Activated CD8-positive, alpha-beta memory T cell treated with anti-CD3 and anti-CD28 coated beads for 1 hour (primary cell): ENCODE measurements around the gene TMEM108.

Experiments
- DNase-seq, 2 donors: peaks; one replicate each; pipeline ENCODE4 v3.0.0-alpha.2; 2020; ENCODE audit warnings: low read depth in 1 of 2; ENCODE audit errors: extremely low read depth in 1 of 2

The TMEM108 gene

DNA sequence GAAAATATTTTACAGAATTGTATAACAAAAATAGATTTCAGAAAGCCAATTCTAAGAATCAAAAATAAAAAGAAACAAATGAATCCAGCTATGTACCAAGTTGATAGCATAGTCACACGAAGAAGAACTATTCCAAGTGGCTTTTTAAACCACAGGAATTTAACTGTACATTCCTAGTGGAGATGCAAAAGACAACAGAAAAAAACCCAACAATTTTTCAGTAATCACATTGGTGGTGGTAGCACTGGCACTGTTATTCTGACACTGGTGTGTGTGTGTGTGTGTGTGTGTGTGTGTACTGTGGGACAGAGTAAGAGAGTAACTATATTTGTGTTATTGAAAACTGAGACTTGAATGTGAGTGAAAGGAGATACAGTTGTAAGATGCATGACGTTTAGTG, 370.8 kb downstream of the TMEM108 start:
- DNase-seq, result no peak

DNA sequence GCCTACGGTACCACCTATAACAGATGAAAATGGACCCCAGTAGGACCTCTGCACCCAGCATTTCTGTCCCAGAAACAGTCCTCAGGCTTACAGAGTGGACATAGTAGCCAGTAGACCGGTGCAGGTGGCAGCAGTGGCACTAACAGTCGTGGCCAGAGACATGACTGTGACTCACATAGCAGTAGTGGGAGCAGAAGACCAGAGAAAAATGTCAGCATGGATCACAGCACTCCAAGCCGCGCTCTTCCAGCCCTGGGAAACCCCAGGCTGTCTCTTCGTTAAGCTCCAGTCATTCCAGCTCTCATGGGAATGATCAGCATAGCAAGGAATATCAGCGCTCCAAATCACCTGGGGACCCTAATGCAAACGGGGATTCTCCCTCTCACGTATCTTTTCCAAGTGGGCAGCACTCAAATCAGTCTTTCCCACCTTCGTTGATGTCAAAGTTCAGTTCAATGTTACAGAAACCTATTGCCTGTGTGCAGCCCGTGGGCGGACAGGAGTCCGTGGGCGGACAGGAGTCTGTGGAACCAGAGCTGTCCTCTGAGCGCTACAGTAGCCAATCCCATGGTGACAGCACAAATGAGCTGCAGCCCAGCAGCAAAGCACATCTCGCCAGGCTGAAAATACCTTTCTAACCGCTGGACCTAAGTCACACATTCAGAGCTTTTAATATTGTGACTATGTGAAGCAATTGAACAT, 372.2 kb downstream of the TMEM108 start:
- no peak for DNase-seq

DNA sequence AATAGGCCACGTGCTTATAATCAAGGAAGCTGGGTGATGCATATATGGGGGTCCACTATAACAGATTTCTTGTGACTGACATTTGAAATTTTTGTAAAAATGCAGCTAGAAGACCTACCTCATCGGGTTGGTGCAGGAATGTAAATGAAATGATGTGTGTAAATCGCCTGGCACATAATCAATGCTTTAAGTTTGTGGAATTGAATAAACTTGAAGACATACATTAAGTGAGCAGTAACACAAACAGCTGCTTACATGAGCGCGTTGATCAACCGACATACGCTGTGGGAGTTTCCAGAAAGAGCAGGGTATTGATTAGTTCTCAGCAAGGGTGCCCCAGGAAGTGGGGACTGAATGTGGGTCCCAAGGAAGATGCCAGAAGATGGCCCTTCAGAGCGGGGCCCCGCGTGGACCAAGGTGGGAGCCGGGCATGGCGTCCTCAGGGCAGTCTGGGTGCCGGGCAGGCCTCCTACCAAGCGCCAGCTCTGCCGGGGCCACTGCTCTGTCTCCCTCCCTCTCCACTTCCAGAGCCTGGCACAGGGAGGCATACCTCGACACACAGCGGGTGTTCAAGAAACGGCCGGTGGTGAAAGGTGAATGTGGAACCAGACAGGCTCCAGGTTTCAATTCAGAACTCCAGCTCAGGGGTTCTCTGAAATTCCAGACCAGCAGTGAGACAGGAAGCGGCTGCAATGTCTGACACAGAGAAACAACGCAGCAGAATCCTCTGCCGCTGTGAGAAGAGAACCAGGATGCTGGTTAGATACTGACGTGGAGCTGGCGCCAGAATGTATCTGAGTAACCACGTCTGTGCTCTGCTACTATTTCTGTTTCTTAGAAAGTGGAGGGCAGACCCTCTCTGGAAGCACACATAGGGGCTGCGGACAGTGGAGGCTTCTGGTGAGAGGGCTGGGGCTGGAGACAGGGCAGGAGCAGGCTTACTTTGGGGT, 374.3 kb downstream of the TMEM108 start:
- no peak for DNase-seq

DNA sequence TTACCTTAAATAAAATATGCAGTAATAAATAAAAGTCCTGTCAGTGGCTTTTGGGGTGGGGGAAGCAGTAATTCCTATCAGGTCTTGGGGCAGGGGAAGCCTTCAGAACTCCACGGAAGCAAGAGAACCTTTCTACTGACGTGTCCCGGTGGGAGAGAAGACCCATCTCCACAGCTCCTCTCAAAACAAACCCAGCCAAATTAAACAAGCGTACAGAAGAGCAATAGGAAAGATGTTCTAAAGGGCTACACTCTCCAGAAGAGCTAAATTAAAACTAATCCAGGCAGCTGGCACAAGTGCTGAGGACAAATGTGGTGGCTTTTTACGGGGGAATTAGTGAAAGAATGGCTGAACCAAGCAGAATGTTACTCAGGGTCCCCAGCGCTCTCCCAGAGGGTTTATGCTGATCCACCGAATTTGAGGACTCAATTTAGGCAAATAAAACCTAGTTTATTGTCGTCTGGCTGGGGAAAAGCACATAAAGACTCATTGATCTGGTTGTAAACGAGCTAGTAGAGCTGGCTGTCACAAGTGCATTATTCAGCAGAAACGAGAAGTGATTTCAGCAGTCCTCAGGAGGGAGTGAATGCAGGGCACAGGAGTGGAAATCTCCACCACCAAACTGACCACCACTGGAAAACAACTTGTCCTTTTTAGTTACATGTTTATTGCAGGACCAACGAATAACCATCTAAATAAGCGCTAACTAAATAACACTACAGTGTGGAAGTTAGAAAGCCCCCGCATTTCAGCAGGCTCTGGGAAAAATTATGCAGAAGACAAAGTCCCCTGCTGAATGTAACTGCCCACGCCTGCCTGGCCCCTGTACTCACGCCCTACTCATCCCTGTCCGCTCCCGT, 375.2 kb downstream of the TMEM108 start:
- DNase-seq, result no peak

DNA sequence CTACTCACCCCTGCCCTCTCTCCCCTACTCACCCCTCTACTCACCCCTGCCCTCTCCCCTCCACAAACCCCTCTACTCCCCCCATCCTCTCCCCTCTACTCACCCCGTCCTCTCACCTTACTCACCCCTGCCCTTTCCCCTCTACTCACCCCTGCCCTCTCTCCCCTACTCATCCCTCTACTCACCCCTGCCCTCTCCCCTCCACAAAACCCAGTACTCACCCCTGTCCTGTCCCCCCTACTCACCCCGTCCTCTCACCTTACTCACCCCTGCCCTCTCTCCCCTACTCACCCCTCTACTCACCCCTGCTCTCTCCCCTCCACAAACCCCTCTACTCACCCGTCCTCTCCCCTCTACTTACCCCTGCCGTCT, 375.8 kb downstream of the TMEM108 start:
- DNase-seq, result no peak

DNA sequence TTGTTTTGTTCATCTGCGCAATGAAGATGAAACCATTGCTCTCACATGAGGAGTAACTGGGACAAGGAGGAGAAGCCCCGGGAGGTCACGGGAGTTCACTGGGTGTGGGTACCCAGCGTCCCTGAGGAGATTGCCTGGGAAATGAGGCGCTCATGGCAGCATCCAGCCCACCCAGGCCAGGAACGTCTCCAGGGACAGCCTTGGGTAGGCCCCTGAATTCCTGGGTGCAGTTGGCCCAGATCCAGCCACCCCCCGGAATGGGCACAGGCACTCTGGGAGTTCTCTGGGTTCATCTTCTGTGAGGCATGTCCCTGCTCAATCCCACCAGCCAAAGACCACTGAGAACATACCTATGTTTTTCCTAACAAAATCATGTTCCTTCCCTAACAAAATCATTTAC, 380.2 kb downstream of the TMEM108 start:
- DNase-seq, result no peak

DNA sequence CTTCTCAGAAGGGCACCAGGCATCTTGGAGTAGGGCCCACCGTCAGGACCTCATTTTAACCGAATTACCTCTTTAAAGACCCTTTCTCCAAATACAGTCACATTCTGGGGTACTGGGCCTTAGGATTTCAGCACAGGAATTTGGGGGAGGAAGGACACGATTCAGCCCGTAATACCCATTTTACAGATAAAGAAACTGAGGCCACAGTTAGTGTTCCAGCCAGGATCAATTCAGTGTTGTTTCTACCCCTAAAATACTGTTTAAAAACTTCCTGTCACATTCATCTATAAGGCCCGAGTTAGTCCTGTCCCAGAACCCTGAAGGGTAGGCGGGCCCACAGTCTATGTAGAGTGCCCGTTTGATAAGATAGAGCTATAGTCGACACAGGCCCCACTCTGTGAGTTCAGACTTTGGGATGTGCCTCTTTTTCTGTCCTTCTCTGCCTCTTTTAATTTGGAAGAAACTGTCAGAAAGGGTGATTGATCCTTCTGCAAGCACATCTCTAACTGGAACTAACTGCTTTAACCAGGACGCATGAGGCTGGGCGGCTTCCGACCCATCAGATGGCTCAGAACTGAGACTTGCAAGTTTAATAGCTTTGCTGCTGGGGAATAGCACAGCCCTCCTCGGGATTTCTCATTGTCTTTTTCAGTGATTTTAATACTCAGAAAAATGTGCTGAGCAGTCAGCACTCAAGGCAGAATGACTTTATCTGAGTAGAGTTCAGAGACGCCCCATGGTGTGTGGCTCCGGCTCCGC, 381.1 kb downstream of the TMEM108 start:
- DNase-seq, result no peak

DNA sequence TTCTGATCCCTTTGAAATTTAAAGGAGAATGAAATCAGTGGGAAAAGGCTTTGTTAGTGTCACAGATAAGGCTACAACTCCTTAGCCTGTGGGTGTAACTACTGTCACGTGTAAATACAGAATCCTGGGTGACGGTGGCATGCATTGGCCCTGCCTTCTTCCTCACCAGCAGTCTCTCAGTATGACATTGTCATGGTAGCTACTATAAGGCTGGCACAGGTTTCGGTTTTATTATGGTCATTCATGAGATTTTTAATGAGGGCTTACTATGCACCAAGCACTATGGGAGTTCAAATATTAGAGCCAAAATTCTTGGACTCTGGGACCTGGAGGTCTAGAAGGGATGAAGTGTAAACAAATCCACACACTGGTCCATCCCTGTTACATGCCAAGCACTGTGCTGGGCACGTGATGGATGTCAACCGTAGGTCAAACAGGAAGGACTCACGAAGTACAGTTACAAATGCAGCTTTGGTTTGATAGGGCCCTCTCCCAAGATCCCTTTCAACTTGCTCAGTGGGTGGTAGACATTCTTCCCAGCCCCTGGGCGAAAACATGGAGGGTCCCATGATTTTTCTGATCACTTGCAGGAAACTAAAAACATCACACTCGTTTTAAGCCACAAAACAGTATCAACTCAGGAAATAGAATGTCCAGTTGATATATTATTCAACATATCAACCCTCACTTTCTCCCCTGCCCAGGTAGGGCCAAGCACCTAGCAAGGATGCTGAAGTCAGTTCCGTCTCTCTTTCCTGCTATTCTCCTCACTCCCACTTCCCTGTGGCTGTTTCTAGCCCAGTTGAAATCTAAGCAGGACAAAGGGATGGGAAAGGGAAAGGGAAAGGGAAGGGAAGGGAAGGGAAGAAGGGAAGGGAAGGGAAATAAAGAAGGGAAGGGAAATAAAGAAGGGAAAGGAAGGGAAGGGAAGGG, 387.0 kb downstream of the TMEM108 start:
- DNase-seq, result no peak

DNA sequence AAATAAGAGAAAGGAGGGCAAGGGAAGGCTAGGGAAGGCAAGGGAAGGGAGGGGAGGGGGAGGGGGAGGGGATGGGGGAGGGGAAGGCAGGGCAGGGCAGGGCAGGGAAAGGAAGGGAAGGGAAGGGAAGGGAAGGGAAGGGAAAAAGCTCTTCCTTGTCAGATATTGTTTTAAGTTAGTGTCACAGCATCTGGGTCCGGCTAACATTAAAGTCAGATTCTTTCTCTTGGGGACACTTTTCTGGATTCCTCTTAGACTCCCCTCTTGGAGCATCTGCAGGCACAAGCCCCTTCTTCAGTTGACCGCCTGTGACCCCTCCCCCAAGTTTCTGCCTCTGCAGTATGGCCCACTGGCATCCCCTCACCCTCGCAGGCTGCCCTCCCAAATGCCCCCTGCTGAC, 387.7 kb downstream of the TMEM108 start:
- DNase-seq, result no peak

DNA sequence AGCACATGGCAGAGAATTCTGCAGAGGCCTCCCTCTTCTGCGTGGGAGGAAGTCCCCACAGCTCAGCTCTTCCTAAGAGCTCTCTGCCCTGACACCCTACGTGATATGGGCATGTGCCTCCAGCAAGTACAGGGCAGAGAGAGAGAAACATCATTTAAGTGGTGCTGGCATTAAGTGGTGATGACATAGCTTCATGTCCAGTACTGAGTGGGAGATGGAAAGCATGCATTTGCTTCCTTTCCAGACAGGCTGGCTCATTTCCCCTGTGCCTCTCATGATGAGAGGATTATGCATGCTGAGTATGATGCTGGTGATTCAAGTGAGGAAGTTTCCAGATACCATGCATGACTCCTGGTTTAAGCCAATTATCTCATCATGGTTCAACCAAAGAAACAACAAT, 388.5 kb downstream of the TMEM108 start:
- no peak for DNase-seq

DNA sequence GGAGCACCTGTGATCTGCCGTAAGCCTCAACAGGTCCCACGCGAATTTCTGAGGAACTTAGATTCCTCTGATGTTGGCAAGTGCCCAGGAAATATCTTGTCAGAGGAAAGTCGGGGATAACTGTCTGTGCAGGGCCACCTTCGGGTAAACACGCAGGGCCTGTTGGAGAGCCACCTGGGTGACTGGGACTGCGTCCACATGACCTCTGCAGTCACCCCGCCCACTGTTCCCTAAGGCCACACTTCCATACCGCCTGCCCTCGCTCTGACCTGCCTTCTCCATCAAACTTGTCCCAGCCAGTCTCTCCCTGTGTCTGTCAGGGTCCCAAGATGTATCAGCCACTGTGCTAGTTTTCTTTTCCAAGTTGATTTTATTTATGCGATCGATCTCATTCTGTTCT, 390.4 kb downstream of the TMEM108 start:
- DNase-seq, result no peak

DNA sequence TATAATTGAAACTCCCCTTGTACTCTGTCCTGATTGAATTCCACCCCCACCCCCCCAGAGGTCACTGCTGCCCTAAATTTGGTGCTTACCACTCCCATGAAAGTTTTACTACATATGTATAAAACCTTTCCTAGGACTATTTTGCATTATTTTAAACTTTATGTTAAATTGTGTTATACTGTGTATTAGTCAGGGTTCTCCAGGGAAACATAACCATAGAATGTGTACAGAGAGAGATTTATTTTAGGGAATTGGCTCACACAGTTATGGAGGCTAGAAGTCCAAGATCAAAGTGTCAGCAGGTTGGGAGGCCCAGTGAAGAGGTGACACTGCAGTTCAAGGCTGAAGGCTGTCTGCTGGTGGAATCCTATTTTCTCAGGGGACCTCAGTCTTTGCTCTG, 390.9 kb downstream of the TMEM108 start:
- DNase-seq, result no peak

DNA sequence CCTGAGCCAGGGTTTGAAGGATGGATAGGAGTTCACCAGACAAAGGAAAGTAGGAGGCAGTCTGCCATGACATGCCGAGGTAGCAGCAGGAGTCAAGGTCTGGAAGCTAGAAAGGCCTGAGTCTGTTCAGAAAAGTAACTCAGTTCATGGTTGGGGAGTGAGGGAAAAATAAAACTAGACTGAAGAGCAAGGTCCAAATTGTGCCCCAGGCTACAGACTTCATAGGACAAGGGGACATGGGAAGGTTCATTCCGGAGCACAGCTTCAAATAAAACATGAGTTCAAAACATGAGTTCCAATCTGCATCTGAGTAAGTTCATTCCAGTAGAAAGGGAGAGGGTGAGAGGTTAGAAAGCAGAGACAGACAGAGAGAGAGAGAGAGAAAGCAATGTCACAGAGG, 401.4 kb downstream of the TMEM108 start:
- DNase-seq, result no peak

DNA sequence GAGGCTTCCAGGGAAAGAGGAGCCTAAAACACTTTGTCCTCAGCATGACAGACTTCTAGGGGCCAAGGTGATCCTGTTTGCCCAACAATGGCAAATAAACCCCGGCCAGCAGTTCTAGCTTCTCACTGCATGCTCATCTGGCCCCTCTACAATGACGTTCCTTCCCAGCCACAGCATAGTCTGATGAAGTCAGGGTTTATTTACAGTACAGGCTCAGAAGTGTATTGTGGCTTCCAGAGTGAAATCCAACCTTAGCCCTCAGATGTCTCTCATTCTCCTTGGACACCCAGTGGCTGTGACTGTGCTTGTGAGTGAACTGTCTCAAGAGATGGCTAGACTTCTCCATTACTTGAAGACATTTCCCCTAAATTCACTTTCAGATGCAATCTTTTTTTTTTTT, 402.5 kb downstream of the TMEM108 start:
- DNase-seq, result no peak

DNA sequence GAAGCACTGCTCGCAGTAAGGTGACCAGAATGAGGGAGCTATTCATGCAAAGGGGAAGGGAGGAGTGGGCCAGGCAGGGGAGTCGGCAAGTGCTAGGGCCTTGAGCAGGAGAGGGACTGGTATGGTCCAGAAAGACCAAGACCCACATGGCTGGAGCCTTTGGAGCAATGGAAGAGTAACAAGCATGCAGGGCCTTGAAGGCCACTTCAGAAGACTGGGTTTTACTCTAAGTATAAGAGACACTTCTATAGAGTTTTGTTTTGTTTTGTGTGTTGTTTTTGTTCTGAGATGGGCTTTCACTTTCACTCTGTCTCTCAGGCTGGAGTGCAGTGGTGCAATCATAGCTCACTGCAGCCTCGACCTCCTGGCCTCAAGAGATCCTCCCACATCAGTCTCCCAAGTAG, 403.7 kb downstream of the TMEM108 start:
- DNase-seq, result no peak

DNA sequence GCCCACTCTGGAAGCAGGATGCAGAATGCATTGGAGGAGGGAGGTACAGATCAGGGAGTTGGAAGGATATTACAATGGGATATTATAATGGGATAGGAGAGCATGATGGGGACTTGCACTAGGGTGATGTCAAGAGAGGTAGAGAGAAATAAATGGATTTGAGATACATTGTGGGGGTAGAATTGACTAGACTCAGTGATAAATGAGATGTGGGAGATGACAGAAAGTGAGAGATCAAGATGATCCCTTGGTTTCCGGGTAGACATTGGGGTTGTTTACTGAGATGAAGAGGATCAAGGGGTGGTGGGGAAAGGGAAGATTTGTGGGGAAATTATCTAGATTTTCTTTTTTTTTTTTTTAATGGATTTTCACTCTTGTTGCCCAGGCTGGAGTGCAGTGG, 404.3 kb downstream of the TMEM108 start:
- no peak for DNase-seq

DNA sequence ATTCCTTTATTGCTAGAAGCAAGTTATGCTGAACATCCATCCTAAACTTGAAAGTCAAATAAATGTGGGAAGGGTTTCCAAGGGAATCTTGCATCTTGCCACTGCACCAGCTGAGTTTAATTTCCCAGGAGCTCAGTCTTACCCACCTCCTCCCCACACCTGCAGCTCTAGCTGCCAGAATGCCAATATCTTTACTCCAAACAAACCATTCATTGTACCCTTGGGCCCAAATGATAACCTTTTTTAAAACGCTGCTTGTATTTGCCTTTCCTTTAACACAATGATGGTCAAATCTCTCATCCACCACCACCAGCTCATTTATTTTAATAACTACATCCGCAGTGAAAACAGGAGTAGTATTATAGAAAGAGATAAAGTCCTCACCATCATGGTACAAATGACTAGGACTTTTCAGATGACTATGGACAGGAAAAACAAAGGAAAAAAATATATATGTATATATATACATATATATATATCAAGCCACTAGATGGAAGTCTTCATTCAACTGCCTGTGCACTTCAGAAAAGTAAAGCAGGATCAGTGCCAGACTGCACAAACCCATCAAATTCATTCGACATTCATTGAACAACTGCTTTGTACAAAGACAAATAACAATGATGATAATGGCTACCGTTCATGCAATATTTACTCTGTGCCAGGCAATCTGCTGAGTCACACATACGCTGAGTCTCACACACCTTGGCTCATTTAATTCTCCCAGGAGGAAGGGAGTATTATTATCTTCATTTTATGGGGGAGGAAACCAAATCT, 405.6 kb downstream of the TMEM108 start:
- DNase-seq, result no peak

DNA sequence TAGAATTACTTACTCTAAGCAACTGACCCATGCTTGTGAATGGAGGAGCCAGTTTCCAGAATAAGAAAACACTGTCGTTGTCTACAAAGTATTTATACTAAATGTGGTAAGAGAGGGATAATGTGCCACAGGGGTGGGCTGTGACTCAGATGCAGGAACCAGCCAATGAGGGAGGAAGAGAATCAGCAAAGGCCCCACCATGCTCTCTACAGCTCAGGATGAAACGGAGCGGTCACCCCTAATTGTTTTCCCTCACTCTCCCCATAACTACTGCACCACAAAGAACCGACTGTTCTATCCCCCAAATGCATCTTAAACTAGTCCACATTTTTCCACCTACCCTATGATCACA, 406.2 kb downstream of the TMEM108 start:
- DNase-seq, result no peak

DNA sequence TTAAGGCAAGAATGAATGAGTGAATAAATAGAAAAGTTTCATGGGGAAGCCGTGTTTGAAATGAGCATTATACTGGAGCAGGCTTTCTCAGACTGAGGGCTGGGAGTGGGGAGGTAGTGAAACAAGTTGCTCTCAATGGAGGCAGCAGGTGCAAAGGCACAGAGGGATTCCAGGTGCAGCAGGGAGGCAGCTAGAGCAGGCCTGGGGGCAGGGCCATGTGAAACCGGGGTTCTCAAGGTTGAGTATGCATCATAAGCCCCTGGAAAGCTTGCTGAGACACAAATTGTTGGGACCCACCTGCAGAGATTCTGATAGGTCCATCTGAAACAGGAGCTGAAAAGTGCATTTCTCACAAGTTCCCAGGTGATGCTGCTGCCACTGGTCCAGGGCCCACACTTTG, 406.9 kb downstream of the TMEM108 start:
- no peak for DNase-seq
